A673 (cell line): ENCODE measurements around the gene TIPIN. TPM values are rescaled to one million over a fixed set of nuclear protein-coding genes. Genes with fewer than 3 reads are reported as not detected.

Source experiments
- BruUV-seq: library from RNA; stranded (reverse); fragments of 400-500 nt; replicated peaks from 2 replicates; lab custom pipeline; 2021; lab: Mats Ljungman, UMichigan
- CTCF ChIA-PET: fragments of 300-600 bp; sonication (Branson Sonifier 250); formaldehyde crosslinking; loops from one replicate; lab custom pipeline; 2022; ENCODE audit warnings: antibody characterized with exemption; lab: Charles Lee
- POLR2A ChIA-PET: fragments of 300-600 bp; sonication (Branson Sonifier 250); formaldehyde crosslinking; loops from one replicate; lab custom pipeline; 2022; ENCODE audit warnings: antibody characterized with exemption; ENCODE audit not compliant: low non-redundant PET; lab: Charles Lee
- DNase-seq: peaks from one replicate; pipeline ENCODE4 v3.0.0-alpha.2; 2015; ENCODE audit warnings: low spot score
- H3K27ac ChIP-seq: fragments of 200-600 bp; sonication (generic); 2 replicates; pipeline ENCODE4 v1.5.1; 2016; ENCODE audit warnings: mixed run types, low read depth, mild to moderate bottlenecking, mixed read lengths, antibody characterized with exemption, low read length; ENCODE audit not compliant: poor library complexity, severe bottlenecking
- H3K27me3 ChIP-seq: fragments of 200-600 bp; sonication (generic); replicated peaks from 2 replicates; pipeline ENCODE4 v1.6.1; 2017; ENCODE audit warnings: mixed run types, low read depth, mild to moderate bottlenecking, mixed read lengths, antibody characterized with exemption, low read length; ENCODE audit not compliant: insufficient read depth, poor library complexity
- H3K36me3 ChIP-seq: fragments of 200-600 bp; sonication (generic); 2 replicates; pipeline ENCODE4 v1.6.1; 2016; ENCODE audit warnings: mixed run types, mild to moderate bottlenecking, mixed read lengths, antibody characterized with exemption, low read length; ENCODE audit not compliant: insufficient read depth, poor library complexity, severe bottlenecking
- H3K4me1 ChIP-seq: fragments of 200-600 bp; sonication (generic); 2 replicates; pipeline ENCODE4 v1.6.1; 2017; ENCODE audit warnings: mixed run types, mild to moderate bottlenecking, mixed read lengths, antibody characterized with exemption, low read length; ENCODE audit not compliant: insufficient read depth, poor library complexity, severe bottlenecking
- H3K4me3 ChIP-seq: fragments of 200-600 bp; sonication (generic); 2 replicates; pipeline ENCODE4 v1.5.1; 2016; ENCODE audit warnings: low read depth, mixed run types, mild to moderate bottlenecking, mixed read lengths, low read length; ENCODE audit not compliant: poor library complexity, severe bottlenecking
- H3K9me3 ChIP-seq: fragments of 200-600 bp; sonication (generic); 2 replicates; pipeline ENCODE4 v1.6.1; 2016; ENCODE audit warnings: mixed run types, low read depth, mild to moderate bottlenecking, mixed read lengths, antibody characterized with exemption, low read length; ENCODE audit not compliant: poor library complexity, severe bottlenecking
- CTCF ChIP-seq: fragments of 300-800, 200-600 bp; sonication (generic); conservative IDR thresholded peaks from 2 replicates; pipeline ENCODE4 v1.5.1; 2017; ENCODE audit warnings: low read depth, mild to moderate bottlenecking, antibody characterized with exemption, low read length, moderate library complexity, mixed read lengths
- EZH2 ChIP-seq: fragments of 200-600 bp; sonication (generic); IDR thresholded peaks from 2 replicates; pipeline ENCODE4 v1.6.1; 2017; ENCODE audit warnings: borderline replicate concordance, low read depth, mild to moderate bottlenecking, mixed read lengths, antibody characterized with exemption, low read length; ENCODE audit not compliant: poor library complexity, severe bottlenecking
- intact Hi-C: fragments of 100-400 bp; cut with micrococcal nuclease; formaldehyde crosslinking; loops from one replicate; pipeline ENCODE4 v1.10.0; 2022; ENCODE audit not compliant: unreplicated experiment
- total RNA-seq: library from RNA; stranded (reverse); gene quantifications from 2 replicates; pipeline ENCODE4 v1.2.3, GENCODE V29; 2021

The TIPIN gene
- total RNA-seq, 1 experiment from 2014 or later: 42.1 TPM

DNA sequence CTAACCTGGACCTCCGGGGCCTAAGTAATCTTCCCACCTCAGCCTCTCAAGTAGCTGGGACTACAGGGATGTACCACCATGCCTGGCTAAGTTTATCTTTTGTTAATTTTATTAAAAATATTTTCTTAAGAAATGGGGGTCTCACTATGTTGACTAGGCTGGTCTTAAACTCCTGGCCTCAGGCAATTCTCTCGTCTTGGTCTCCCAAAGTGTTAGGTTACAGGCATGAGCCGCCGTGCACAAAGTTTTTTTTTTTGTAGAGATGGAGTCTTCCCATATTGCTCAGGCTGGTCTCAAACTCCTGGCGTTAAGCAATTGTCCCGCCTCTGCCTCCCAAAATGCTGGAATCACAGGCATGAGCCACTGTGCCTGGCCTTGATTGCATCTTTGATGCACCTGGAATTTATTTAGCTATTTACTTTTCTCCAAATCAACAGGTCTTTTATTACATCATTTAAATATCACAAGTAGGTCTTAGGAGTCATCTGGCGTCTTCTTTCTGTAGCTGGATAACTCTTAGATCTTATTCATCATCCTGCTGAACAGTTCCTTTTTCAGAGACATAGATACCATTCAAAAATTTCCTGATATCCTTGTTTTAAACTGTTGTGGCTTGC lies 22.4 kb upstream of the TIPIN start:
- no peaks in the 10 kb centered on the region for H3K9me3 ChIP-seq
- POLR2A ChIA-PET: interaction anchor here (0.6 kb wide), 1 partner anchor 96 kb away, joined by 4 read pairs; no protein-coding TSS in a partner anchor
- intact Hi-C loops: no loop called here
- CTCF ChIA-PET: no interaction called here
- H3K27ac ChIP-seq: no peak overlapping the region
- no peak for TF ChIP-seq EZH2
- TF ChIP-seq CTCF: no peak
- no peaks in the 10 kb centered on the region for H3K36me3 ChIP-seq
- DNase-seq: no peak
- BruUV-seq: no TSS peak
- H3K4me3 ChIP-seq: no peak overlapping the region
- no peaks in the 10 kb centered on the region for H3K27me3 ChIP-seq
- no peaks in the 10 kb centered on the region for H3K4me1 ChIP-seq

GRCh38 chr15:66374179-66374578 lies 17.7 kb upstream of the TIPIN start:
- intact Hi-C loops: no loop called here
- POLR2A ChIA-PET: no interaction called here
- DNase-seq: no peak
- BruUV-seq: no TSS peak
- TF ChIP-seq EZH2 (no peak), CTCF (no peak)
- H3K9me3 ChIP-seq: no peaks in the 10 kb centered on the region
- CTCF ChIA-PET: no interaction called here
- H3K27me3 ChIP-seq: no peaks in the 10 kb centered on the region
- H3K36me3 ChIP-seq: no peaks in the 10 kb centered on the region
- no peak overlapping the region for H3K4me3 ChIP-seq
- no peak overlapping the region for H3K27ac ChIP-seq
- peaks cover 11% of the 10 kb centered on the region for H3K4me1 ChIP-seq

- peak overlapping the region; percentile 72 for H3K27ac ChIP-seq
- no peak for TF ChIP-seq CTCF
- TF ChIP-seq EZH2: no peak
- POLR2A ChIA-PET: no interaction called here
Measured at GRCh38 chr15:66369773-66370651, 13.5 kb upstream of the TIPIN start.

More at GRCh38 chr15:66369773-66370651, 13.5 kb upstream of the TIPIN start:
- Histone ChIP-seq H3K4me1 (peaks cover 11% of the 10 kb centered on the region), H3K9me3 (no peaks in the 10 kb centered on the region), H3K27me3 (no peaks in the 10 kb centered on the region), H3K4me3 (no peak overlapping the region), H3K36me3 (no peaks in the 10 kb centered on the region)
- BruUV-seq: no TSS peak
- intact Hi-C loops: no loop called here
- CTCF ChIA-PET: no interaction called here
- peak; percentile 9 for DNase-seq
